ENCODE results near the gene ADNP2. TPM values are rescaled to one million over a fixed set of nuclear protein-coding genes. Genes with fewer than 3 reads are reported as not detected.

Gene ADNP2
- total and polyA plus RNA-seq, 2 of the 13 experiments (the other 11 are each of a cell fraction or from before 2014, with no cell fraction given): 10.8 to 25.5 TPM

GRCh38 chr18:80171054-80171872 lies 62.2 kb downstream of the ADNP2 start (continued):
- TF ChIP-seq STAG1 (CRISPR knock-in tag; IDR thresholded peaks at IDR 0.05): peak; percentile 74
- TF ChIP-seq ZBTB33 (CRISPR knock-in tag; IDR thresholded peaks at IDR 0.05): peak; percentile 85
- 0 out of 2 replicates have a peak, but pooled peaks have one; percentile 27 for TF ChIP-seq SALL2 (CRISPR knock-in tag; IDR thresholded peaks at IDR 0.05)
- TF ChIP-seq ZNF263 (CRISPR knock-in tag; IDR thresholded peaks at IDR 0.05): no peak
- no peak for TF ChIP-seq ZNF614 (CRISPR knock-in tag; IDR thresholded peaks at IDR 0.05; ENCODE audit: borderline replicate concordance)
- 0 out of 2 replicates have a peak, but pooled peaks have one; percentile 17 for TF ChIP-seq ZBTB38 (CRISPR knock-in tag; IDR thresholded peaks at IDR 0.05)
- TF ChIP-seq ZNF281 (CRISPR knock-in tag; IDR thresholded peaks at IDR 0.05; ENCODE audit: borderline replicate concordance): no peak
- no peak for TF ChIP-seq NCOA2 (CRISPR knock-in tag; IDR thresholded peaks at IDR 0.05)
